Neural progenitor cell (in vitro differentiated cells): ENCODE data around the gene PNKP. TPM values are rescaled to one million over a fixed set of nuclear protein-coding genes. Genes with fewer than 3 reads are reported as not detected.

Experiments used
- DNase-seq: peaks from one replicate; pipeline ENCODE4 v3.0.0-alpha.2; 2016; ENCODE audit warnings: low spot score
- H2AFZ ChIP-seq: fragments of 200-600 bp; sonication (generic); replicated peaks from 2 replicates; pipeline ENCODE4 v1.6.1; 2016; ENCODE audit warnings: antibody characterized with exemption
- H3F3A ChIP-seq: fragments of 200-600 bp; sonication (generic); 2 replicates; pipeline ENCODE4 v1.6.1; 2016; ENCODE audit warnings: antibody characterized with exemption, low read depth
- H3K27ac ChIP-seq: fragments of 200-600 bp; sonication (generic); 2 replicates; pipeline ENCODE4 v1.5.1; 2016; ENCODE audit warnings: mild to moderate bottlenecking
- H3K27me3 ChIP-seq: fragments of 200-600 bp; sonication (generic); 2 replicates; pipeline ENCODE4 v1.6.1; 2016; ENCODE audit warnings: mild to moderate bottlenecking, moderate library complexity
- H3K36me3 ChIP-seq: fragments of 200-600 bp; sonication (generic); 2 replicates; pipeline ENCODE4 v1.5.1; 2016
- H3K4me1 ChIP-seq: fragments of 200-600 bp; sonication (generic); 2 replicates; pipeline ENCODE4 v1.6.1; 2016; ENCODE audit warnings: mixed run types
- H3K4me2 ChIP-seq: fragments of 200-600 bp; sonication (generic); 2 replicates; pipeline ENCODE4 v1.6.1; 2016
- H3K4me3 ChIP-seq: fragments of 200-600 bp; sonication (generic); 2 replicates; pipeline ENCODE4 v1.5.1; 2016
- H3K79me2 ChIP-seq: fragments of 200-600 bp; sonication (generic); 2 replicates; pipeline ENCODE4 v1.6.1; 2016; ENCODE audit warnings: low read depth
- H3K9ac ChIP-seq: fragments of 200-600 bp; sonication (generic); 2 replicates; pipeline ENCODE4 v1.6.1; 2016
- H3K9me3 ChIP-seq: fragments of 200-600 bp; sonication (generic); 2 replicates; pipeline ENCODE4 v1.5.1; 2016; ENCODE audit warnings: low read depth
- H4K20me1 ChIP-seq: fragments of 200-600 bp; sonication (generic); 2 replicates; pipeline ENCODE4 v1.6.1; 2016; ENCODE audit warnings: low read depth
- H3K27ac Mint-ChIP-seq: 3 replicates; pipeline ENCODE4 v1.8.0; 2021; ENCODE audit warnings: mixed read lengths
- H3K27me3 Mint-ChIP-seq: 2 replicates; pipeline ENCODE4 v1.8.0; 2022; ENCODE audit warnings: low read depth, mild to moderate bottlenecking, inconsistent platforms, moderate library complexity, mixed read lengths; ENCODE audit not compliant: insufficient read depth
- H3K36me3 Mint-ChIP-seq: 3 replicates; pipeline ENCODE4 v1.8.0; 2021; ENCODE audit warnings: mixed read lengths
- H3K4me1 Mint-ChIP-seq: 3 replicates; pipeline ENCODE4 v1.8.0; 2021; ENCODE audit warnings: mixed read lengths
- H3K4me3 Mint-ChIP-seq: 3 replicates; pipeline ENCODE4 v1.8.0; 2021; ENCODE audit warnings: mild to moderate bottlenecking, moderate library complexity, mixed read lengths
- H3K9me3 Mint-ChIP-seq: 3 replicates; pipeline ENCODE4 v1.8.0; 2020; ENCODE audit warnings: mixed read lengths
- EZH2 ChIP-seq: fragments of 200-600 bp; sonication (generic); IDR thresholded peaks from 2 replicates; pipeline ENCODE4 v1.6.1; 2017; ENCODE audit warnings: antibody characterized with exemption, mild to moderate bottlenecking, moderate library complexity
- EZH2phosphoT487 ChIP-seq: fragments of 200-600 bp; sonication (generic); IDR thresholded peaks from 2 replicates; pipeline ENCODE4 v1.6.1; 2017; ENCODE audit warnings: antibody characterized with exemption
- total RNA-seq: library from RNA; depleted of rRNA; stranded (reverse); fragments of >200 nt; gene quantifications from 2 replicates; pipeline ENCODE4 v1.2.3, GENCODE V29; 2015; ENCODE audit warnings: low replicate concordance
- TF ChIP-seq, protein P1 (sequence below): fragments of 200-600 bp; sonication (generic); IDR thresholded peaks from 2 replicates; pipeline ENCODE4 v1.5.1; 2017; ENCODE audit warnings: antibody characterized with exemption, mild to moderate bottlenecking

Gene PNKP
- total RNA-seq, 1 donor from 2014 or later: 41.1 TPM

DNA sequence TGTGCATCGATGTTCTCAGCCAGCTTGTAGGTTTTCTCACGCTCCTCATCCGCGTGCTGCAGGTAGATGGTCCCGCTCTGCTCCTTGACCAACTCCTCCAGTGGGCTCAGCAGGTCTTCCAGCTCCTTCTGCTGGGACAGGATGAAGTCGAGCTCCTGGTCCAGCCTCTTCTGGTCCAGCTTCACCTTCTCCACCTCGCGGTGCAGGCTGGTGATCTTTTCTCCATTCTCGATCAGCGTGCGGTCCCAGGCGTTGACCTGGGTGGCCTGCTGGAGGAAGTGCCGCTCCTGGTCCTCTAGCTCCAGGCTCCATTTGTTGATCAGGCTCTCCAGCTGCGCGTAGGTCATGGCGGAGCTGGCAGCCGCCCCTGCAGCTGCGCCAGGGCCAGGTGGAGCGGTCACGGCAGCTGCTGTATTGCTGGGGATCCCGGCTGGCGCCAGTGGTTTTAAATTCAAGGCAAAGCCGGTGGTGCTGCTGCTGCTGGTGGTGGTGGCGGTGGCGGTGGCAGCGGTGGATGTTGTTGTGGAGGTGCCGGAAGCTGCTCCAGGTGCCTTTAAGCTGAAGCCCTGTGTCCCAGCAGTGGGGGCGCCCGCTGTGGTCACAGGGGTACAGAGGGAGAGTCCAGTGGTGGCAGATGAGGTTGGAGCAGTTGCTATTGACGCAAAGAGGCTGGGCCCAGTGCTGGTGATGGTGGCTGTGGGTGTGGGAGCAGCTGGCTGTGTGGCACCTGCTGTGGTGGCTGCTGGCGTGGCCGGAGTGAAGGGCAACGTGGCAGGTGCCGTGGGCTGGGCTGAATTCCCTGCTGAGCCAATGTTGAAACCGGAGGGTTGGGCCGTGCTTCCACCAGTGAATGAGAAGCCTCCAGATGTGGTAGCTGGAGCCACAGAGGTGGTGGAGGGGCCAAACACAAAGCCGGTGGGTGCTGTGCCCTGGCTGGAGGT, 41.4 kb upstream of the PNKP start:
- TF ChIP-seq, protein P1, sequence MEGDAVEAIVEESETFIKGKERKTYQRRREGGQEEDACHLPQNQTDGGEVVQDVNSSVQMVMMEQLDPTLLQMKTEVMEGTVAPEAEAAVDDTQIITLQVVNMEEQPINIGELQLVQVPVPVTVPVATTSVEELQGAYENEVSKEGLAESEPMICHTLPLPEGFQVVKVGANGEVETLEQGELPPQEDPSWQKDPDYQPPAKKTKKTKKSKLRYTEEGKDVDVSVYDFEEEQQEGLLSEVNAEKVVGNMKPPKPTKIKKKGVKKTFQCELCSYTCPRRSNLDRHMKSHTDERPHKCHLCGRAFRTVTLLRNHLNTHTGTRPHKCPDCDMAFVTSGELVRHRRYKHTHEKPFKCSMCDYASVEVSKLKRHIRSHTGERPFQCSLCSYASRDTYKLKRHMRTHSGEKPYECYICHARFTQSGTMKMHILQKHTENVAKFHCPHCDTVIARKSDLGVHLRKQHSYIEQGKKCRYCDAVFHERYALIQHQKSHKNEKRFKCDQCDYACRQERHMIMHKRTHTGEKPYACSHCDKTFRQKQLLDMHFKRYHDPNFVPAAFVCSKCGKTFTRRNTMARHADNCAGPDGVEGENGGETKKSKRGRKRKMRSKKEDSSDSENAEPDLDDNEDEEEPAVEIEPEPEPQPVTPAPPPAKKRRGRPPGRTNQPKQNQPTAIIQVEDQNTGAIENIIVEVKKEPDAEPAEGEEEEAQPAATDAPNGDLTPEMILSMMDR: no peak
- TF ChIP-seq EZH2 (no peak), EZH2phosphoT487 (no peak)
- no peaks in the 10 kb centered on the region for H3K36me3 ChIP-seq

DNA sequence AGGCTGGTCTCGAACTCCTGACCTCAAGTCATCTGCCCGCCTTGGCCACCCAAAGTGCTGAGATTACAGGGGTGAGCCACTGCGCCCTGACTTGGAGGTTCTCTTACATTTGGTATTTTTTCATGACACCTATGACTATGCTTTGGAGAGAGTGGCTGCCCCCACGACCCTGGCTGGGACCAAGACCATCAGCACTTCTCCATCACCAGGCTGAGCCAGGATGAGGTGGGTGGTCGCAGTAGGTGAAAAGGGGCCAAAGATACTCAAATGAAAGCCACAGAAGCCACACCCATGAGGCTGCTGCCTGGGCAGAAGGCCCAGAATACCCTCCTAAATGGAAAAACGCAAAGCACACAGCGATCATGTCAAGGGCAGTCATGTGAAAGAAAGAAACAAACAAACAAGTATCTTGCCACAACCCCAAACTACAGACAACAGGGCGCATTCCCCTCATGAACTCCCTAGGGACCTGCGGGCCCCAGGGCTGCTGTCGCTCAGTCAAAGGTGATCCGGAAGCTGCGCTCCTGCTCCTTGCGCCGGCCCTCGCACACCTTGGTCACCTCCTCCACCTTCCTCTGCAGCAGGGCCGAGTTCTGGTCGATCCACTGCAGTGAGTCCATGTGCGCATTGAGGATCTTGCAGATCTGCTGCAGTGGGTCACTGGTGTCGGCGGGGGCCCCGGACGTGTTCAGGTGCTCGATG, 40.5 kb upstream of the PNKP start:
- TF ChIP-seq EZH2phosphoT487: no peak
- no peak for TF ChIP-seq EZH2
- TF ChIP-seq, protein P1: no peak
- Histone ChIP-seq H3K27me3 (no peaks in the 10 kb centered on the region), H3K4me1 (no peaks in the 10 kb centered on the region), H3F3A (peaks cover 8% of the 10 kb centered on the region), H3K9me3 (no peaks in the 10 kb centered on the region), H3K27ac (no peak overlapping the region), H3K79me2 (peaks cover 21% of the 10 kb centered on the region), H3K4me3 (no peak overlapping the region), H3K4me2 (no peak overlapping the region), H3K9ac (no peak overlapping the region), H3K36me3 (no peaks in the 10 kb centered on the region), H2AFZ (no peak overlapping the region), H4K20me1 (peaks cover 60% of the 10 kb centered on the region)
- peaks cover 3% of the 10 kb centered on the region for H3K4me1 Mint-ChIP-seq
- no peak overlapping the region for H3K4me3 Mint-ChIP-seq
- peaks cover 25% of the 10 kb centered on the region for H3K36me3 Mint-ChIP-seq
- H3K27me3 Mint-ChIP-seq: peaks cover 12% of the 10 kb centered on the region
- H3K27ac Mint-ChIP-seq: no peak overlapping the region
- no peaks in the 10 kb centered on the region for H3K9me3 Mint-ChIP-seq
- DNase-seq: no peak

More for the DNA sequence above, 41.4 kb upstream of the PNKP start:
- no peaks in the 10 kb centered on the region for H3K9me3 Mint-ChIP-seq
- peaks cover 32% of the 10 kb centered on the region for H3K36me3 Mint-ChIP-seq
- Histone ChIP-seq H3K4me1 (no peaks in the 10 kb centered on the region), H3K9ac (no peak overlapping the region), H3K4me2 (no peak overlapping the region), H3K4me3 (no peak overlapping the region), H3K27ac (no peak overlapping the region), H3K79me2 (peaks cover 30% of the 10 kb centered on the region), H3K9me3 (no peaks in the 10 kb centered on the region), H3F3A (peaks cover 8% of the 10 kb centered on the region), H3K27me3 (no peaks in the 10 kb centered on the region), H4K20me1 (peaks cover 68% of the 10 kb centered on the region), H2AFZ (no peak overlapping the region)
- peaks cover 3% of the 10 kb centered on the region for H3K4me1 Mint-ChIP-seq
- DNase-seq: no peak
- no peak overlapping the region for H3K27ac Mint-ChIP-seq
- no peak overlapping the region for H3K4me3 Mint-ChIP-seq
- H3K27me3 Mint-ChIP-seq: peaks cover 12% of the 10 kb centered on the region

DNA sequence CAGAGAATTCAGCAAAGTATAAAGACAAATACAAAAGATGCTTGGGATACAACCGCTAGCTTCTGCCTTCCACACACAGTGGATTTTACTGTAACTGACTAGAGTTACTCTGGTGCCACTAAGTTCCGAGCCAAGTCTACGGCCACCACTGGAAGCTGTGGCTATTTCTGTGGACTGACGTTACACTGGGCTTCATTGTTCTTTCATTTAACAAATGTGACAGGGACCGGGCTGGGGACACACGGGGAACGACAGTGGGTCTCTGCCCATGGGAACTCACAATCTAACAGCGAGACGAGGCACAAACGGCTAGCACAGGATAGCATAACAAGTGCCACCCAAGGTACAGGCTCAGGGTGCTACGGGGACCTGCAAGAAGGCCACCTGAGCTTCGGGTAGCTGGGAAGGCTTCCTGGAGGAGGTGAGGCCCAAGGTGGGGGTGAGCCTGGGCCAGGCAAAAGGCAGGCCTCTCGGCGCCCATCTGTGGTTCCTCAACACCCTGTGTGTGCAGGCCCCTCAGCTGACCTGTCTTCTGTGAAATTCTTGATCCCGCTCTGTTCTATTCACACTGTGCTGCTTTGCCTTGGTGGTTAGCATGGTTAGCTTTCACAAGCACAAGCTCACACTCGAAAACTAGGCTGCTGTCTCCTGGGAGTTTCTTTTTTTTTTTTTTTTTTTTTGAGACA, 39.6 kb upstream of the PNKP start:
- no peaks in the 10 kb centered on the region for H3K9me3 Mint-ChIP-seq
- Histone ChIP-seq H4K20me1 (peaks cover 56% of the 10 kb centered on the region), H3K27me3 (no peaks in the 10 kb centered on the region), H3K4me3 (no peak overlapping the region), H2AFZ (no peak overlapping the region), H3K79me2 (peaks cover 13% of the 10 kb centered on the region), H3K27ac (no peak overlapping the region), H3K9ac (no peak overlapping the region), H3K4me2 (no peak overlapping the region), H3F3A (peaks cover 8% of the 10 kb centered on the region), H3K36me3 (no peaks in the 10 kb centered on the region), H3K4me1 (no peaks in the 10 kb centered on the region), H3K9me3 (no peaks in the 10 kb centered on the region)
- peaks cover 25% of the 10 kb centered on the region for H3K36me3 Mint-ChIP-seq
- DNase-seq: no peak
- H3K27ac Mint-ChIP-seq: no peak overlapping the region
- no peak overlapping the region for H3K4me3 Mint-ChIP-seq
- peaks cover 9% of the 10 kb centered on the region for H3K27me3 Mint-ChIP-seq
- H3K4me1 Mint-ChIP-seq: peaks cover 3% of the 10 kb centered on the region
- TF ChIP-seq, protein P1: no peak
- no peak for TF ChIP-seq EZH2
- TF ChIP-seq EZH2phosphoT487: no peak
